ENCODE results near the gene DROSHA.

The DROSHA gene

DNA sequence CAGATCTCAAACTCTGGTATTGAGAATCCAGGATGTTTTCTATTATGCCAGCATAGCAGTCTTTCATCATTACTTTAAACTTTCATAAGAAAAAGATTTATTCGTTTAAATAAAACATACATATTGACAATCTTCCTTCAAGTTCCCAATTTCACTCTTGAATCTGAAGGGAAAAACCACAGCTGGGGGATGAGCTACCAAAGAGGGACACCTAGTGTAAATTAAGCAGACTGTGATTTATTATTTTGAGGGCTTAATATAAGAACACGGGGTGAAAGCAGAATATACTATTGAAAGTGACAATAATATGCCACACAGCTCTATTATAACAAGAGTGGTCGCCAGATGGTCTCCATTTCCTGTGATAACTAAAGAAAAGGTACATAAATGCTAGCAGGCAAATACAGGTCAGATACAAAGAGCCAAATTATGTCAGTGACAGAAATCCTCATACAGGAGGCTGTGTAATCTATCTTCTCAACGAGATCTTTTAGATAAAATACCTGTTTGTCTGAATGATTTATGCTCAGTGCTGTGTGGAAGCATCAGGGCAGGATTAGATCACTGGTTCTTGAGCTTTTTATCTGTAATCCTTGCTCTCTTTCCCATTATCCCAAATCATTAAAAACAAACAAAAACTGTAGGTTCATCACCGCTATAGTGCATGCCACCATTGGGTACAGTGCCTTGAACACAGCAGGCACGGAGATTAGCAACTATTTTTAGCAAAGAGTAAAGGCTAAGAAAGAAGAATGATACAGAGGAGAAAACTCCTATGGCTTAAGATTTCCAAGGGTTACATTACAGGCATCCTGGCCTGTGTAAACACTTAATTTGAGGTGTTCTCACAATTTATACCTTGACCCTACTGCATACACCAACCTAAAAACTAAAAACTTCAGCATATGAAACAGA, 116.6 kb downstream of the DROSHA start:
- no peak overlapping the region for H3K4me3 ChIP-seq (ENCODE audit: low read length)
- H3K27ac ChIP-seq (ENCODE audit: low read depth, low read length), result no peak overlapping the region
- no peaks in the 10 kb centered on the region for H3K9me2 ChIP-seq (replicated peaks; ENCODE audit: control insufficient read depth, low read length)
- no peak overlapping the region for H3K4me2 ChIP-seq (ENCODE audit: low read length)
- no peaks in the 10 kb centered on the region for H3K9me3 ChIP-seq (ENCODE audit: control insufficient read depth, insufficient read depth, low read length)
- no peaks in the 10 kb centered on the region for H4K20me1 ChIP-seq (ENCODE audit: control insufficient read depth, insufficient read depth, low read depth, low read length)
- no peaks in the 10 kb centered on the region for H3F3A ChIP-seq (ENCODE audit: control insufficient read depth, insufficient read depth)
- peaks cover 83% of the 10 kb centered on the region for H3K36me3 ChIP-seq (ENCODE audit: control insufficient read depth, low read length)
- no peaks in the 10 kb centered on the region for H3K4me1 ChIP-seq (ENCODE audit: control insufficient read depth, low read length)
- no peaks in the 10 kb centered on the region for H3K27me3 ChIP-seq (ENCODE audit: control insufficient read depth, low read length)
- no peaks in the 10 kb centered on the region for H3K79me2 ChIP-seq (ENCODE audit: control insufficient read depth, low read length)
- TF ChIP-seq, protein P1, sequence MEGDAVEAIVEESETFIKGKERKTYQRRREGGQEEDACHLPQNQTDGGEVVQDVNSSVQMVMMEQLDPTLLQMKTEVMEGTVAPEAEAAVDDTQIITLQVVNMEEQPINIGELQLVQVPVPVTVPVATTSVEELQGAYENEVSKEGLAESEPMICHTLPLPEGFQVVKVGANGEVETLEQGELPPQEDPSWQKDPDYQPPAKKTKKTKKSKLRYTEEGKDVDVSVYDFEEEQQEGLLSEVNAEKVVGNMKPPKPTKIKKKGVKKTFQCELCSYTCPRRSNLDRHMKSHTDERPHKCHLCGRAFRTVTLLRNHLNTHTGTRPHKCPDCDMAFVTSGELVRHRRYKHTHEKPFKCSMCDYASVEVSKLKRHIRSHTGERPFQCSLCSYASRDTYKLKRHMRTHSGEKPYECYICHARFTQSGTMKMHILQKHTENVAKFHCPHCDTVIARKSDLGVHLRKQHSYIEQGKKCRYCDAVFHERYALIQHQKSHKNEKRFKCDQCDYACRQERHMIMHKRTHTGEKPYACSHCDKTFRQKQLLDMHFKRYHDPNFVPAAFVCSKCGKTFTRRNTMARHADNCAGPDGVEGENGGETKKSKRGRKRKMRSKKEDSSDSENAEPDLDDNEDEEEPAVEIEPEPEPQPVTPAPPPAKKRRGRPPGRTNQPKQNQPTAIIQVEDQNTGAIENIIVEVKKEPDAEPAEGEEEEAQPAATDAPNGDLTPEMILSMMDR (IDR thresholded peaks at IDR 0.05; ENCODE audit: low read depth, low read length, poor library complexity, severe bottlenecking), result no peak
- no peak for TF ChIP-seq EZH2phosphoT487 (IDR thresholded peaks at IDR 0.05; ENCODE audit: borderline replicate concordance, low read length)

- no peaks in the 10 kb centered on the region for H3K4me1 ChIP-seq (ENCODE audit: control insufficient read depth, low read length)
- no peaks in the 10 kb centered on the region for H3K9me3 ChIP-seq (ENCODE audit: control insufficient read depth, insufficient read depth, low read length)
- no peak overlapping the region for H3K4me2 ChIP-seq (ENCODE audit: low read length)
- no peak overlapping the region for H3K27ac ChIP-seq (ENCODE audit: low read depth, low read length)
- no peaks in the 10 kb centered on the region for H3F3A ChIP-seq (ENCODE audit: control insufficient read depth, insufficient read depth)
- no peaks in the 10 kb centered on the region for H3K27me3 ChIP-seq (ENCODE audit: control insufficient read depth, low read length)
- H3K4me3 ChIP-seq (ENCODE audit: low read length), result no peak overlapping the region
- H3K36me3 ChIP-seq (ENCODE audit: control insufficient read depth, low read length), result peaks cover 86% of the 10 kb centered on the region
- H3K9me2 ChIP-seq (replicated peaks; ENCODE audit: control insufficient read depth, low read length), result no peaks in the 10 kb centered on the region
- H4K20me1 ChIP-seq (ENCODE audit: control insufficient read depth, insufficient read depth, low read depth, low read length), result no peaks in the 10 kb centered on the region
- TF ChIP-seq, protein P1 (IDR thresholded peaks at IDR 0.05; ENCODE audit: low read depth, low read length, poor library complexity, severe bottlenecking), result no peak
- TF ChIP-seq EZH2phosphoT487 (IDR thresholded peaks at IDR 0.05; ENCODE audit: borderline replicate concordance, low read length), result no peak
- H3K79me2 ChIP-seq (ENCODE audit: control insufficient read depth, low read length), result no peaks in the 10 kb centered on the region
These were observed 118.7 kb downstream of the DROSHA start for GRCh38 chr5:31413030-31413812.

DNA sequence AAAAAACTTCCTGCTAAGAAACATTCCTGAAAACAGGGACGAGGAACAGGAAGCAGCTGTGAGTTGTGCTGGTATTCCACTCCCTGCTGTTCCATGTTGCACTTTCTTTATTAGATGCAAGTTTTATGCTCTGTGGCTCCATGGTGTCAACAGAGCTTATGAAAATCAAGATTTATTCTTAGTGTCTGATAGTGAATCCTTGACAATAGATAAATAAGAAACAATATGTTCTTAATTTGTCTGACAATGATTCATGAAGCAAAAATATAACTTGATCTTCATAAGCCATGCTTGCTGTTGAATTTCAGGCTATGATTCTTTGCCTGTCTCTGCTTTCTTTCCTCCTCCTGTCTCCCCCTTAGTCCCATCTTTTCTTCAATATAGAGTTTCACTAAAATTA, 119.6 kb downstream of the DROSHA start:
- Histone ChIP-seq H3K9me3 (ENCODE audit: control insufficient read depth, insufficient read depth, low read length) (no peaks in the 10 kb centered on the region), H4K20me1 (ENCODE audit: control insufficient read depth, insufficient read depth, low read depth, low read length) (no peaks in the 10 kb centered on the region), H3K36me3 (ENCODE audit: control insufficient read depth, low read length) (peaks cover 86% of the 10 kb centered on the region), H3K27me3 (ENCODE audit: control insufficient read depth, low read length) (no peaks in the 10 kb centered on the region), H3K4me2 (ENCODE audit: low read length) (no peak overlapping the region), H3K79me2 (ENCODE audit: control insufficient read depth, low read length) (no peaks in the 10 kb centered on the region), H3F3A (ENCODE audit: control insufficient read depth, insufficient read depth) (no peaks in the 10 kb centered on the region), H3K9me2 (replicated peaks; ENCODE audit: control insufficient read depth, low read length) (no peaks in the 10 kb centered on the region), H3K4me1 (ENCODE audit: control insufficient read depth, low read length) (no peaks in the 10 kb centered on the region), H3K4me3 (ENCODE audit: low read length) (no peak overlapping the region), H3K27ac (ENCODE audit: low read depth, low read length) (no peak overlapping the region)
- TF ChIP-seq EZH2phosphoT487 (IDR thresholded peaks at IDR 0.05; ENCODE audit: borderline replicate concordance, low read length), result no peak
- TF ChIP-seq, protein P1 (IDR thresholded peaks at IDR 0.05; ENCODE audit: low read depth, low read length, poor library complexity, severe bottlenecking), result no peak
